ENCODE measurements around the gene IL15RA. TPM values are rescaled to one million over a fixed set of nuclear protein-coding genes. Genes with fewer than 3 reads are reported as not detected.

IL15RA gene
- polyA plus RNA-seq, 2 of the 4 experiments (the other 2 are of a cell fraction): 0.46 to 0.83 TPM

GRCh38 chr10:5906651-5907050 lies 70.7 kb downstream of the IL15RA start:
- no peak overlapping the region for H3K27ac ChIP-seq
- no peaks in the 10 kb centered on the region for H3K9me3 ChIP-seq
- ChIA-PET POLR2A (no interaction called here), CTCF (interaction anchor here (0.6 kb wide), 1 partner anchor 87 kb away, joined by 6 read pairs; no protein-coding TSS in a partner anchor)
- no peaks in the 10 kb centered on the region for H3K4me1 ChIP-seq
- WGBS (ENCODE audit: missing lambda C conversion rate): 97% methylated on average over 5 of the region's 5 CpGs
- no peak for DNase-seq (ENCODE audit: low read depth in 1 of 2, low spot score in 1 of 2)
- no peak for FAIRE-seq
- ATAC-seq: no peak
- TF ChIP-seq SREBF2 (IDR thresholded peaks at IDR 0.05) (no peak), CHD2 (IDR thresholded peaks at IDR 0.05; ENCODE audit: low read length, partially characterized antibody) (no peak), MAZ (IDR thresholded peaks at IDR 0.05; ENCODE audit: borderline replicate concordance, low read depth, low read length) (no peak), JUN (IDR thresholded peaks at IDR 0.05) (no peak), MYC (IDR thresholded peaks at IDR 0.05; ENCODE audit: borderline replicate concordance, low read length) (no peak)
- TF ChIP-seq, protein P1, sequence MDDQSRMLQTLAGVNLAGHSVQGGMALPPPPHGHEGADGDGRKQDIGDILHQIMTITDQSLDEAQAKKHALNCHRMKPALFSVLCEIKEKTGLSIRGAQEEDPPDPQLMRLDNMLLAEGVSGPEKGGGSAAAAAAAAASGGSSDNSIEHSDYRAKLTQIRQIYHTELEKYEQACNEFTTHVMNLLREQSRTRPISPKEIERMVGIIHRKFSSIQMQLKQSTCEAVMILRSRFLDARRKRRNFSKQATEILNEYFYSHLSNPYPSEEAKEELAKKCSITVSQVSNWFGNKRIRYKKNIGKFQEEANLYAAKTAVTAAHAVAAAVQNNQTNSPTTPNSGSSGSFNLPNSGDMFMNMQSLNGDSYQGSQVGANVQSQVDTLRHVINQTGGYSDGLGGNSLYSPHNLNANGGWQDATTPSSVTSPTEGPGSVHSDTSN (IDR thresholded peaks at IDR 0.05): no peak
- H3K4me2 ChIP-seq: no peak overlapping the region
- H3K4me3 ChIP-seq: no peak overlapping the region

- FAIRE-seq (no peak), ATAC-seq (no peak), DNase-seq (ENCODE audit: low read depth in 1 of 2, low spot score in 1 of 2) (no peak)
- ChIA-PET CTCF (interaction anchor here (0.6 kb wide), 1 partner anchor 87 kb away, joined by 6 read pairs; no protein-coding TSS in a partner anchor), POLR2A (no interaction called here)
- Histone ChIP-seq H3K4me1 (no peaks in the 10 kb centered on the region), H3K27ac (no peak overlapping the region), H3K9me3 (no peaks in the 10 kb centered on the region), H3K4me3 (no peak overlapping the region), H3K4me2 (no peak overlapping the region)
- 99% methylated on average over 13 of the region's 13 CpGs for WGBS (ENCODE audit: missing lambda C conversion rate)
- TF ChIP-seq TFCP2L1 (CRISPR knock-in tag; IDR thresholded peaks at IDR 0.05) (no peak), ZFP36 (IDR thresholded peaks at IDR 0.05; ENCODE audit: borderline replicate concordance, partially characterized antibody) (no peak), MAX (IDR thresholded peaks at IDR 0.05) (no peak), RNF2 (IDR thresholded peaks at IDR 0.05; ENCODE audit: borderline replicate concordance, low read depth) (no peak), FOSL2 (IDR thresholded peaks at IDR 0.05) (no peak), FOSL2 (CRISPR knock-in tag; IDR thresholded peaks at IDR 0.05) (no peak), NFE2L2 (conservative IDR thresholded peaks at IDR 0.05; ENCODE audit: low read length) (no peak), EHMT2 (IDR thresholded peaks at IDR 0.05; ENCODE audit: low read depth) (no peak), ESRRA (IDR thresholded peaks at IDR 0.05; ENCODE audit: borderline replicate concordance, low read length) (no peak), CEBPB (IDR thresholded peaks at IDR 0.05) (no peak), KDM1A (IDR thresholded peaks at IDR 0.05; ENCODE audit: low read depth) (no peak), POLR2A (IDR thresholded peaks at IDR 0.05; ENCODE audit: low read length) (no peak), ZNF302 (CRISPR knock-in tag; IDR thresholded peaks at IDR 0.05) (no peak), JUNB (IDR thresholded peaks at IDR 0.05) (no peak), RFX5 (IDR thresholded peaks at IDR 0.05) (no peak), RARB (CRISPR knock-in tag; IDR thresholded peaks at IDR 0.05) (no peak), SREBF2 (IDR thresholded peaks at IDR 0.05) (no peak), HES2 (IDR thresholded peaks at IDR 0.05) (no peak), BHLHE40 (IDR thresholded peaks at IDR 0.05; ENCODE audit: low read depth, low read length) (no peak), CHD2 (IDR thresholded peaks at IDR 0.05; ENCODE audit: low read length, partially characterized antibody) (no peak)
- TF ChIP-seq, protein P2, sequence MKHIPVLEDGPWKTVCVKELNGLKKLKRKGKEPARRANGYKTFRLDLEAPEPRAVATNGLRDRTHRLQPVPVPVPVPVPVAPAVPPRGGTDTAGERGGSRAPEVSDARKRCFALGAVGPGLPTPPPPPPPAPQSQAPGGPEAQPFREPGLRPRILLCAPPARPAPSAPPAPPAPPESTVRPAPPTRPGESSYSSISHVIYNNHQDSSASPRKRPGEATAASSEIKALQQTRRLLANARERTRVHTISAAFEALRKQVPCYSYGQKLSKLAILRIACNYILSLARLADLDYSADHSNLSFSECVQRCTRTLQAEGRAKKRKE (CRISPR knock-in tag; IDR thresholded peaks at IDR 0.05; ENCODE audit: low read depth): no peak
Measured at GRCh38 chr10:5905854-5906507, 71.4 kb downstream of the IL15RA start.
